ENCODE results near the gene FAM114A1. TPM values are rescaled to one million over a fixed set of nuclear protein-coding genes. Genes with fewer than 3 reads are reported as not detected.
"Not testable (repeated sequence)": the region's sequence is repeated elsewhere in the genome, so short reads cannot be mapped to it uniquely, and the experiment has no call there.

The FAM114A1 gene
- total RNA-seq, 1 donor from 2014 or later: 25.3 TPM

DNA sequence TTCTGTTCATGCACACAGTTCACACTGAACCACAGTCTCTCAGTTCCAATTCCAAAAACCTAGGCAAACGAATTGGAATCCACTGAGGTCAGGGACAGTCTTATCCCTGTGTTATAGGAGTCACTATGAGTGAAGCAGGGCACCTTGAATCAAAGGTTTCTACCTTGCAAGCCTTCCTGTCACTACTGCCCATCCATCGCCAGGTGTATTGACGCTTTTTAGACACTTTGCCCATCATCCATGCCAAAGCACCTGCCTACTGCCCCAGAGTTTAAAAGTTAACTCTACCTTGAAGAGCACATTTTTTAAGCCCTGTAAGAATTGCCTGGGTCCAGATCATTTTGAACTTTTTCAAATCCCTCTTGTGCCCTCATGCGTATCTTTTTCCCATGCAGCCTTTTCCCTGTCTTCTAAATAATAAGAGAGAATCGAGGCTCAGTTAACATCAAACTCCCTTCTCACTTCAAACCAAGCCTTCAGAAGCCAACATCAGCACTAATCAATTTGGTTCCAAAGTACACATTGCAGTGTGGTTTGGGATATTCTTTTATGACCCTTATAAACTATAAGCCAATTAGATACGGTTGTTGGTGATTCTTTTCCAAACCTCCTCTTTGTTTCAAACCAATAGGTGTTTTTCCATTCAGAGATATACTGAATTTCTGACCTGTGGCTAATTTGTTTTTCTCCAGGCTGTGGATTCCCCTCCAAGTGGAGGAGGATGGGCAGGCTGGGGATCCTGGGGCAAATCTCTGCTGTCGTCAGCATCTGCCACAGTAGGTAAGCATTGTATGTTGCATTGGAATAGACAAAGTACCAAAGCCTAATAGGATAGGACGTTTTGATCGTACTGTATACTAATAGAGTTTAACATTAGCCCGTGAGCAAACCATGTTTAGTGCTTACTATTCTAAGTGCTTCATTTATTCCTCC lies 23.7 kb downstream of the FAM114A1 start:
- no peak for ATAC-seq
- intact Hi-C loops (cut with DNase I): no loop called here
- no peak for DNase-seq (ENCODE audit: missing footprints)

DNA sequence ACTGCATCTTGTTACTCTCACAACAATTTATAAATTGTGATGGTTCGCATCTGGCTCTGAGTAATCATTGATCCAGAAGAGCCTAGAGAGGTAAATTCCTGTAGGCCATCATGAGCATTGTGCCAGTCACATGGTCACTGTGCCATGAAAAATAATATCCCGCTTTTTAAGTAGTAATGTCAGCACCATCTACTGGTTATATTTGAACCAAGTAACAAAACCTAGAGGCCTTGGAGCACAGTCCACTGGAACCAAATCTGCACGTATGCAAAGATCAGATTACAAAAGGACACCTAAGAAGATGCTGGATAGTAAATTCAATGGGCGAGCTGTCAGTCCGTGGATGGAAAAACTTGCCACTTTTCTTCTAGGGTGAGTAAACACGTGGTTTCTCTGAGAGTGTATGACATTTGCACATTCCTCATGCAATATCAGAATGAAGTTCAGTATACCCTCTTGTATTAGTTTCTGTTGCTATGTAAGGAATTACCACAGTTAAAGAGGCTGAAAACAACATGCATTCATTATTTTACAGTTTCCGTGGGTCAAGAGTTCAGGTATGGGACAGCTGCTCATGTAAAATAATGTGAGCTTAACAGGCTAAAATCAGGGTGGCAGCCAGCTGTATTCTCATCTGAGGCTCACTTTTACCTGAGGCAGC lies 26.8 kb downstream of the FAM114A1 start:
- DNase-seq (ENCODE audit: missing footprints) (no peak), ATAC-seq (no peak)
- intact Hi-C loops (cut with DNase I): no loop called here

DNA sequence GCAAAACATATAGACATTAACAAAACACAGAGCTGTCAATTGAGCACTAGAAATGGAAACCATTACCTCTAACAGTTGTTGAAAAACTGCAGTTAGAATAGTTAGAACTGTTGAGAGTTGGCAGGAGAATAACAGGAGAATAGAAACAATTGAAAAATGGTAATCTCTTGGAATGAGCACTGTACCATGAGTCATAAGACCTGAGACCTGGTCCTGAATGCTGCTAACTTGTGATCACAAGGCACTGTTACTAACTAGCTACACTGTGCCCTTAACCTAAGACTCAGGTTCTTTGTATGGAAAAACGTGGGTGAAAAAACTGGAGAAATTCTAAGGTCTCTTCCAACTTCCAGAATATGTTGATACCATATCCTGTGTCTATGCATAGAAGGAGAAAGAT lies 29.3 kb downstream of the FAM114A1 start:
- ATAC-seq: no peak
- intact Hi-C loops (cut with DNase I): no loop called here
- no peak for DNase-seq (ENCODE audit: missing footprints)

DNA sequence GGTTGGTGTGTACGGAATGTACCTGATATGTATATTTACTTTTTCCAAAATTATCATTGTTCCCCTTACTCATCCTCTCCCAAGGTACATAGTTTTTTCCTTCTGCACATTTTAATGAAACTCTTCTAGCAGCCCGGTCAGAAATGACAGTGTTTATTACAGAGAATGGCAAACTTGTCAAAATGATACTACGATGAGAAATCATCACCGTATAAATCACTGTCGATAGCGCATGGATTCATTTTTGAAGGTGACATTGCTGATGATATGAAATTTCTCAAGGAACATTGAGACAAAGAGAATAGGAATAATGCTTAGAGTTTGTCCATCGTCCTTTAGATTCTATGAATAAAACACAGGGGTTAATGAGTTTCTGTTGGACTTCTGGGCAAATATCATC lies 30.6 kb downstream of the FAM114A1 start:
- DNase-seq (ENCODE audit: missing footprints) (no peak), ATAC-seq (no peak)
- intact Hi-C loops (cut with DNase I): no loop called here

DNA sequence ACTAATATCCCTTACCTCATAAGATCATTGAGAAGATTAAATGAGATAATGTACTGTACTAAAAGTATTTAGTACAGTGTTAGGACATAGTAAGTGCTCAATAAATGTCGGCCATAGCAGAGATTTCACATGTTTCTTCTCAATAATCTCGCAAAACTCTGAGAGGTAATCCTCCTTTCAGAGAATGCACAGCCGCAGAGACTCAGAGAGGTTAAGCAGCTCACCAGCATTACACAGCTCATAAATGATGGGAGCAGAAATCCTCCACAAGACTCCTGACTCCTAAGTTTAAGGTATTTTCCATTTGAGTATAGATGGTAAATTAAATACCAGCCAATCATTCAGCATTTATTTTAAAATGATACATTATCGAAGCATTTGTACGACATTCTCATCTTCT lies 34.6 kb downstream of the FAM114A1 start:
- ATAC-seq (no peak), DNase-seq (ENCODE audit: missing footprints) (no peak)
- intact Hi-C loops (cut with DNase I): loop anchor here (5.0 to 10.0 kb wide), 2 partner anchors 143 to 235 kb away; no protein-coding TSS in a partner anchor

DNA sequence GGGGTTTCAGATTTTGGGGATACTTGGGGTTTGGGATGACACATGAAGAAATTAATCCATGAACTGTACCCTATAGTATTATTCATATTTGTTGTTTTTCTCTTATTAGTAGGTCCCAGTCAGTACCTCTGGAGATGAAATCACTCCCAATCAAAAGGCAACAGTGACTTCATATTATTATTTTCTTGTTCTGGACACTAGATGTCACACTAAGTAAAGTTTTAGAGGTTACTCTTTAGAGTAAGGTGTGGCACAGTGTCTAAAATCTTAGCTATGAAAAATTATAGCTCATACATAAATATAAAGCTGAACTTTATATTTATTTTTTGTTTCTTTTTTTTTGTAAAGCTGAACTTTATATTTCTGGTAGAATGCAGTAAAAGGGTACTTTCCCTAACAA lies 35.1 kb downstream of the FAM114A1 start:
- intact Hi-C loops (cut with DNase I): loop anchor here (5.0 to 10.0 kb wide), 2 partner anchors 142 to 235 kb away; no protein-coding TSS in a partner anchor
- no peak for DNase-seq (ENCODE audit: missing footprints)
- peak; percentile 61 for ATAC-seq

DNA sequence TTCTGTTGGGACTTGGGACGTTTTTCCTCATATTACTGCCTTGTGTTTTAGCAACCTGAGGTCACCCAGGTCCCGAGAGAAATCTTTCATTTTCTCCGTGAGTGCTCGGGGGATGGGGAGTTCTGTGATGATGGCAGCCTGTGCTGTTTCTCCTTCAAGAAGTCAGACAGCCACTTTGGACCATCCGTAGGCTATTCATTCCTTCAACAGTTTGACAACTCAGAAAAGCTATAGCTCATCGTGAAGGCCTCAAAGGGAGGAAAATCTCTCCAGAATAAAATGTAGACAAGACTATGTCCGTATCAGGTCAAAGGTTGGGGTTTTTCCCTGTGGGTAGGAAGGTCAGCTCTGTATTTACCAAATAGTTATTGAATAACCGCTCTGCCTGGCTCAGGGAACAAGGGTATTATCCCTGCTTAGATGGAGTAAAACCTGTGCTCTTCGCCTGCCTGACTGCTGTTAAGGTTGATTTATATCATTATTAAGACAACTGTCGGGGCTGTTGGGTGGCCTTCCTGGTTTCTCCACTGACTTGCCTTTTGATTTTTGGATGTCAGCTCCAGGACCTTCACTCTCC lies 36.6 kb downstream of the FAM114A1 start:
- ATAC-seq (no peak), DNase-seq (ENCODE audit: missing footprints) (no peak)
- intact Hi-C loops (cut with DNase I): loop anchor here (5.0 to 10.0 kb wide), 2 partner anchors 141 to 233 kb away; no protein-coding TSS in a partner anchor

DNA sequence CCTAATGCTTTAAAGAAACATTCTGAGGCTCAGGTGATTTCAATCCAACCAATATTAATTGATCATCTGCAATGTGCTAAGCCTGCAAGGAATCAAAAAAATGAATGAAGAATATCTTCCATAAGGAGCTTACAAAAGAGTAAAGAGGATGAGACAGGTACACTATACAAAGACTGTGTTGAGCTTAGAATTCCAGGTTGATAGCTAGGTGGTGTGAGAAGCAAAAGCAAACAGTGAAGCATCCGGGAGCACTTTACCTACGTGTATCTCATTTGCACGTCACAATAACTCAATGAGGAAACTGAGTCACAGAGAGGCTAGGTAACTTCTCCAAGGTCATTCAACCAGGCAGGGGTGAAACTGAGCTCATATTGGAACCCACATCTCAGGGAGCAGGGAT lies 37.1 kb downstream of the FAM114A1 start:
- ATAC-seq: no peak
- no peak for DNase-seq (ENCODE audit: missing footprints)
- intact Hi-C loops (cut with DNase I): loop anchor here (5.0 to 10.0 kb wide), 2 partner anchors 140 to 233 kb away; no protein-coding TSS in a partner anchor

DNA sequence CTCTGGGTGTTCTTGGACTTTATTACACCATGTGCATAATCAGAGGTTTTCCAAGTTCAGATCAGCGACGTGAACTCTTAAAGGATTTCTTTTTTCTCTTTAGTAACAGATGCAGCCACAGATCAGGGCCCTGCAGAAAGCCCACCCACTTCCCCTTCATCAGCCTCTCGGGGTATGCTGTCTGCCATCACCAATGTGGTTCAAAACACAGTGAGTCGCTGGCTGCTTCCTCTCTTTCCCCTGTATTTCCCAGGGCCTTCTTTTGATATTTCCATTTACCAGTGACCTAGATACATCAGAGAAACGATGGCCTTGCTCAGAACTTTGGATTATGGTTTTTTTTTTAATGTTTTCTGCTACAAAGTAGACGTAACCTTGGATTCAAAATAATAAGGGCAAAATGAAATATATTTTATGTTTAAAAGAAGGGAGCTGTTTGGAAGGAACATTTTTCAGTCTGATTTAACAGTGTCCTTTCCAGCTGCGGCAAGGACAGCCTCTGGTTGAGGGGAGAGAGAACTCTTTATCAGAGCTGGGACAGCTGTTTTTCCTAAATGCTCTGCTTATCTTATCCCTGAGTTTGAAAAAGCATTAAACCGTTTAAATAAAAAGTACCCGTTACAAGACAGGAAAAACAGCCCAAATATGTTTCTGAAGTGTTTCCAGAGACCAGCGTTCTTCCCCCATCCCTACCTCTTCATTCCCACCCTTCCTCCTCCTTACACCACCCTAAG lies 38.2 kb downstream of the FAM114A1 start:
- intact Hi-C loops (cut with DNase I): loop anchor here (10.0 kb wide), 1 partner anchor 139 kb away; no protein-coding TSS in a partner anchor
- ATAC-seq: peak; percentile 43

DNA sequence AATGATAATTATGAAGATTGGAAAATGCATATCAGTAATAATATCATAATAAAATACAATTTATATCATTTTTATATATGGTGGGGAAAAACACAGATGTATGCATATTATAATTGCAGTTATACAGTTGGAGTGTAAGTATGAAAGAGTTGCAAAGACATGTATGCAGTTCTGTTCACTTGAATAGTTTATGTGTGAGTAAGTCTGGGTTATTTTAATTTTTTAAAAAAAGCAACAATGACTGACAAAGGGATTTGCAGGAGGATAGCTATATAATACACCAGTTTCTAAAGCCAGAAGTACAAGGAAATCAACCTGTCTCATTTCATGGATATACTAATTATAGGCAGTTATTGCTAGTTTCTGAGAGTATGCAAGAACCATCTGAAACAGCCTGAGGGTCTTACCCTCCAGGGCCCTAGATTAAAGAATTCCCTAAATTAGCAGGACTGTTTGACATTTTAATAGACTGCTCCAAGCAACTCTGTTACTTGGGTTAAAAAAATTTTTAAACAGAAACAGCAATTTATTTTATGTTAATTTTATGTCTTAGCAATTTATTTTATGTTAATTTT lies 40.2 kb downstream of the FAM114A1 start:
- intact Hi-C loops (cut with DNase I): loop anchor here (10.0 kb wide), 1 partner anchor 137 kb away; no protein-coding TSS in a partner anchor
- ATAC-seq (no peak), DNase-seq (ENCODE audit: missing footprints) (no peak)

More for the DNA sequence above, 38.2 kb downstream of the FAM114A1 start:
- DNase-seq (ENCODE audit: missing footprints): no peak

DNA sequence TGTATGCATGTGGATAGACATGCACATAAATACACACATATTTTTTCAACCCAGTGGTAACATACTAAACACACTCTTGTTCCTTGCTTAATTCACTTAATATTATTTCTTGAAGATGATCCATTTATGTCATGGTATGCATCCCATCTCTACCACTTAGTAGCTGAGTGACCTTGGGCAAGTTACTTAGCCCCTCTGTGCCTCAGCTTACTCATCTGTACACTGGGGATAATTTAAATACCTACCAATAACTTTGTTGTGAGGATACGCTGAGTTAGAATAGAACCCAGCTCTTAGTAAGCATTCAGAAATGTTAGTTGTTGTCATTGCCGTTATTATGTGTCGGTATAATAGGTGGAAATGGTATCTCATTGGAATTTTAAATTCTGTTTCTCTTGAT lies 41.4 kb downstream of the FAM114A1 start:
- ATAC-seq: no peak
- no peak for DNase-seq (ENCODE audit: missing footprints)
- intact Hi-C loops (cut with DNase I): loop anchor here (10.0 kb wide), 1 partner anchor 136 kb away; no protein-coding TSS in a partner anchor

DNA sequence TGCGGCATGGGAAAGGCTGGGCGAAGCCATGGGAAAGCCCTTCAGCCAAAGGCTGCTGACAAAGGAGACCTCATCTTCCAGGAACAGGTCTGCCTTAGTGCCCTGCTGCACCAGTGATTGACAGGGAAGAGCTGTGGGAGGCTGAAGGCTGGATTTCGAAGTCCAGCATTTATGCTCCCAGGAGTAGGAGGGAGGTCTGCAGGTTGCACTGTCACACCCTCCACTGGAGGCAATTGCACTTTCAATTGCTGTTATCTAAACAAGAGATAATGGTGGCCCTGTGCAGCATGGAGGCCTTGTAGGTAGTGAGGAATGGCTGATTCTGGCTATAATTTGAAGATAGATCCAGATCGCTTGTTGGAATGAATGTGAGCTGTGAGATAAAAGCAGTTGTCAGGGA lies 43.7 kb downstream of the FAM114A1 start:
- no peak for ATAC-seq
- no peak for DNase-seq (ENCODE audit: missing footprints)
- intact Hi-C loops (cut with DNase I): no loop called here

DNA sequence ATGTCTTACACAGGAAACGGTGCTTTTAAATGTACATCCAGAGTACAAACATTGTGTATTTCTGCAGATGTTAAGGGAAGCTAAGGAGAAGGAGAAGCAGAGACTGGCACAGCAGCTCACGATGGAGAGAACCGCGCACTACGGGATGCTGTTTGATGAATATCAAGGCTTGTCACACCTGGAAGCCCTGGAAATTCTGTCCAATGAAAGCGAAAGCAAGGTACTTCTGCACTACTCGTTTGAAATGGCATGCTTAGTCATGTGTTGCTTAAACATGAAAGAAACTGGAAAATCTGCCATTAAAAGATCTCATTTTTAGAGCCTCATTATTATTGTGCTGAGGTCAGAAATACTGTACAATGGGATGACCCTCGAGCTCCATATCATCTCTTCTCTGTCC lies 47.2 kb downstream of the FAM114A1 start:
- intact Hi-C loops (cut with DNase I): no loop called here
- no peak for ATAC-seq

DNA sequence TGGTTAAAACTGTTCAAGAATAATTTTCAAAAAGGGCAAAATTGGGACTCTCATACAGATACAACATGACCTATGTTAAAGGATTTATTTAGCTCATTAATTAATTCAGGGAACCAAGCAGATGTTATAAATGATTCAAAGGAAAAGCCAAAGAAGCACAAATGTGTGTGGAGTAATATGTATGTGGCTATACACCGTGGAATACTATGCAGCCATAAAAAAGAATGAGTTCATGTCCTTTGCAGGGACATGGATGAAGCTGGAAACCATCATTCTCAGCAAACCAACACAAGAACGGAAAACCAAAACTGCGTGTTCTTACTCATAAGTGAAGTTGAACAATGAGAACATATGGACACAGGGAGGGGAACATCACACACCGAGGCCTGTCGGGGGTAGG lies 48.7 kb downstream of the FAM114A1 start:
- DNase-seq (ENCODE audit: missing footprints); ATAC-seq; intact Hi-C loops (cut with DNase I): not testable (repeated sequence)

More for the DNA sequence above, 47.2 kb downstream of the FAM114A1 start:
- DNase-seq (ENCODE audit: missing footprints): no peak

DNA sequence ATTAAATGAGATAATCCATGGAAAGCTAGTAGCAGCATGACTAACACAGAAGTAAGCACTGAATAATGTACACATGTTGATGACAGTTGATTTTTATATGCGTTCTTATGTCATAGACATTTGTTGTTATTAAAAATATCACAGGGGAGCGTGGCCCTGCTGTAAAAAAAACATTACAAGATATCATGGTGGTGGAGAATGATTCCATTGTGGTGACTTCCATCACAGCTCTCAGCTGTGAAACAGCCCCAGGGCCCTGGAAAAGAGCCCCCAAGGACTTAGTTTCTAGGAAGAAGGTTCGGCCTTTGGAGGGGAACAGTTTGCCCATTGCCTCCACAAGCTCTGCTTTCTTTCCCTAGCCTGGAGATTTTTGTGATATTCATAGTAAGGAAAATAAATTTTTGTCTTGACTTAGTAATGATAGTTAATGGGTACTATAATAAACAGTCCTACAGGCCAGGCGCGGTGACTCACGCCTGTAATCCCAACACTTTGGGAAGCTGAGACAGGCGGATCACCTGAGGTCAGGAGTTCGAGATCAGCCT lies 49.9 kb downstream of the FAM114A1 start:
- ATAC-seq (no peak), DNase-seq (ENCODE audit: missing footprints) (no peak)
- intact Hi-C loops (cut with DNase I): no loop called here

DNA sequence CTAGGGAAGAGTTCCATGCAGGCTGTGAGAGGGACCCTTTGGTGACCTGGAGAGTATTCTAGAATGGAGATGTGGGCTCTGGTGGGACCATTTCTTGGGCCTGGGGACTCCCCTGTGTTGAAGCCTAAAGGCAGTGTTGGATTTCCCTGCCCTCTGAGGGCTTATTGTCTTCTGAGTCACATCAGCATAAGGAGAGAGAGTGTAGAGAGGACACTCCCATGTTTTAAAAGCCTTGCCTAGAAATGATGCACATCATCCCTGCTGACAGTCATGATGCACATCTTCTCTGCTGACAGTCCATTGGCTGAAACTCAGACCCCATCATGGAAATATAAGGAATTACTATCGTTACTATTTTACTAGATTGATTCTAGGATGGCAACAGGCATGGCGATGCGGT lies 51.9 kb downstream of the FAM114A1 start:
- DNase-seq (ENCODE audit: missing footprints) (no peak), ATAC-seq (no peak)
- intact Hi-C loops (cut with DNase I): no loop called here

DNA sequence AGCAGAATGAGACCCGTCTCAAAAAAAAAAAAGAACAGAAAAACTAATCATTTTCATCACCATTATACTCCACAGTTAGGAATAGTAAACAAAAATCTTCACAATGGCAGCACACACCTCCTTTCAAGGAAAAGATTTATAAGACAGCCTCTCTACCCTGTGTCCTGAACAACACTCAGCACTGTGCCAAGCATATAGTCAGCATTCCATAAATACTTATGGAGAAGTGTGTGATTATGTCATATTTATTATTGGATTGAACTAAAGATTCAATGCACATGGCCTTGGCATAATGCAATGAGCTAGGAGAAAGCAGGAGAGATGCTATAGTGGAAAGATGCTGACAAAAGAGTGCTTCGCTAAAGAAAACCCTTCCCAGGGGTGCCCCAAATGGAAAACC lies 52.6 kb downstream of the FAM114A1 start:
- intact Hi-C loops (cut with DNase I): no loop called here
- no peak for ATAC-seq
- no peak for DNase-seq (ENCODE audit: missing footprints)

DNA sequence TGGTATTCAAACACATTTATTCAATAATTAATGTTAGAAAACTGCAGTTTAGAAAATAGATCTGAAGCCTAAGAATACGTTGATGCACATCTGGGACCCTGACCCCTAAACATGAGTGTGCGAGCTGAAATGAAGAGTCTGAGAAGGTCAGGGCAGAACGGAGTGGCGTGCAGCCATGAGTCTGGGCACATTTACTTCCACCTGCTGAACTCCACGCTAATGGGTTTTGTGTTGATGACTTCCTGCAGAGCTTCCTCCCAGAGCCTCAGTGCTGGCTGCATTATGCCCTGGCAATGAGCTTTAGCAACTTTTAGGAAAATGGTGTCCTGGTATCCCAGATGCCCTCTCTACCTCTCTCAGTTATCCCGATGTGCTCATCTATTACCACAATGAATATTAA lies 53.1 kb downstream of the FAM114A1 start:
- intact Hi-C loops (cut with DNase I): no loop called here
- no peak for DNase-seq (ENCODE audit: missing footprints)
- ATAC-seq: no peak
